ENCODE results near the gene CAMTA1.

CAMTA1 gene

GRCh38 chr1:7783178-7783711, 998.0 kb downstream of the CAMTA1 start:
- Histone ChIP-seq H2AK5ac (ENCODE audit: low read length) (no peak overlapping the region), H2BK12ac (ENCODE audit: low read length) (no peak overlapping the region), H3K4me1 (ENCODE audit: control insufficient read depth in 1 of 2, insufficient read depth in 2 of 2, low read length in 2 of 2) (peaks cover 5 to 8% of the 10 kb centered on the region in 2 experiments), H2AFZ (ENCODE audit: insufficient read depth, low read length, poor library complexity) (peak overlapping the region; percentile 66), H3K79me1 (ENCODE audit: low read length) (peaks cover 6% of the 10 kb centered on the region), H3K36me3 (ENCODE audit: control insufficient read depth in 1 of 2, insufficient read depth in 2 of 2, low read length in 2 of 2) (peaks cover under 1 to 13% of the 10 kb centered on the region in 2 experiments), H4K12ac (ENCODE audit: low read depth, low read length) (no peak overlapping the region), H2BK5ac (ENCODE audit: low read depth, low read length, poor library complexity) (no peak overlapping the region), H3K9me3 (ENCODE audit: insufficient read depth, low read depth, low read length) (peaks cover 5% of the 10 kb centered on the region), H2BK120ac (ENCODE audit: insufficient read depth, low read length, poor library complexity) (peak overlapping the region; percentile 22), H3K27me3 (ENCODE audit: insufficient read depth, low read length) (peaks cover 3% of the 10 kb centered on the region), H3K9ac (ENCODE audit: low read length) (peak overlapping the region; percentile 19), H3K4ac (ENCODE audit: low read depth, low read length) (no peak overlapping the region), H3K4me3 (ENCODE audit: low read depth, low read length) (peak overlapping the region; percentile 68), H3K14ac (ENCODE audit: low read length) (peak overlapping the region; percentile 60), H3K27ac (ENCODE audit: low read depth, low read length) (no peak overlapping the region), H3K79me2 (ENCODE audit: control insufficient read depth, insufficient read depth, low read length, poor library complexity) (peaks cover 2% of the 10 kb centered on the region), H3K18ac (ENCODE audit: low read length) (no peak overlapping the region), H3K4me2 (ENCODE audit: low read length) (peak overlapping the region; percentile 93), H4K91ac (ENCODE audit: low read depth, low read length) (no peak overlapping the region), H3K23ac (ENCODE audit: low read length) (no peak overlapping the region), H4K8ac (ENCODE audit: low read depth, low read length) (peak overlapping the region; percentile 74)
- peak; percentile 42 to 44 for DNase-seq
- WGBS (ENCODE audit: extremely low coverage, insufficient coverage, insufficient read length), result no CpG with 5 or more reads among the region's 34 CpGs

DNA sequence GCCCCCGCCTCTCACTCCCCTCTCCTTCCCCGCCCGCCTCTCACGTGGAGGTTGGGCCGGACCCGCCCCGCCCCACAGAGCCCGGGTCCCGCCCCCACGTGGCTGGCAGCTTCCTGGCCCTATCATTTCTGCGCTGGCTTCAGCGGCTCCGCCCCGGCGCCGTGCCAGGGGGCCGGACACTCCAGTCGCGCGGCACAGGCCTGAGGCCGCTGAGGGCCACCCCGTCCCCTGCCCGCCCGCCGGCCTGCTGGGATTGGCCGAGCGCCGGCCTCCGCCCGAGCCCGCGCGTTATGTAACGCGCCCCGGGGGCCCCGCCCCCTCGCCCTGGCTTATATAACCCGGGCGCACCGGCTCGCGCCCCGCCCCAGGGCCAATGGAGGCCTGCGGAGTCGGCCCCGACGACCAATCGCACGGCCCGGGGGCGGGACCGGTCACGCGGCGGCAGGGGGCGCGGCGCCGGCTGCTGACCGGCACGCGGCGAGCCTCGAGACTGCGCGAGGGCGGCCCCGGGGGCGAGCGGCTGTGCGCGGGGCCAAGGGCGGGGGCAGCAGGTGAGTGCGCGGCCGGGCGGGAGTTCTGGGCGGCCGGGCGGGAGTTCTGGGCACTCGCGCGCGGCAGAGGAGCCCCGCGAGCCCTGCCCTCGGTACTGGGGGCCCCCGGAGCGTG, 998.7 kb downstream of the CAMTA1 start, which contains the start of gene PER3:
Gene PER3 (plus strand): TSS at position 466 of the 666 bp plus-strand sequence. CDS start 587 bp downstream, outside the sequence.
- Histone ChIP-seq H4K91ac (ENCODE audit: low read depth, low read length) (peak within 1 kb of the TSS; percentile 84), H3K4me1 (ENCODE audit: control insufficient read depth in 1 of 2, insufficient read depth in 2 of 2, low read length in 2 of 2) (peaks cover 5 to 8% of the 10 kb centered on the region in 2 experiments), H3K9me3 (ENCODE audit: insufficient read depth, low read depth, low read length) (peaks cover 5% of the 10 kb centered on the region), H3K27ac (ENCODE audit: low read depth, low read length) (no peak within 1 kb of the TSS), H4K12ac (ENCODE audit: low read depth, low read length) (no peak within 1 kb of the TSS), H3K18ac (ENCODE audit: low read length) (peak within 1 kb of the TSS; percentile 43), H2AK5ac (ENCODE audit: low read length) (no peak within 1 kb of the TSS), H2BK5ac (ENCODE audit: low read depth, low read length, poor library complexity) (peak within 1 kb of the TSS; percentile 57), H4K8ac (ENCODE audit: low read depth, low read length) (peak within 1 kb of the TSS; percentile 74), H3K79me2 (ENCODE audit: control insufficient read depth, insufficient read depth, low read length, poor library complexity) (peaks cover 2% of the 10 kb centered on the region), H3K4ac (ENCODE audit: low read depth, low read length) (no peak within 1 kb of the TSS), H3K9ac (ENCODE audit: low read length) (peak within 1 kb of the TSS; percentile 19), H3K36me3 (ENCODE audit: control insufficient read depth in 1 of 2, insufficient read depth in 2 of 2, low read length in 2 of 2) (peaks cover 0 to 9% of the 10 kb centered on the region in 2 experiments), H2BK120ac (ENCODE audit: insufficient read depth, low read length, poor library complexity) (peak within 1 kb of the TSS; percentile 22), H2BK12ac (ENCODE audit: low read length) (peak within 1 kb of the TSS; percentile 67), H3K4me2 (ENCODE audit: low read length) (peak within 1 kb of the TSS; percentile 93), H3K23ac (ENCODE audit: low read length) (no peak within 1 kb of the TSS), H3K14ac (ENCODE audit: low read length) (peak within 1 kb of the TSS; percentile 60), H3K79me1 (ENCODE audit: low read length) (peaks cover 6% of the 10 kb centered on the region), H2AFZ (ENCODE audit: insufficient read depth, low read length, poor library complexity) (peak within 1 kb of the TSS; percentile 74), H3K27me3 (ENCODE audit: insufficient read depth, low read length) (peaks cover 3% of the 10 kb centered on the region), H3K4me3 (ENCODE audit: low read depth, low read length) (peak within 1 kb of the TSS; percentile 68)
- DNase-seq, result peak; percentile 96 to 97
- no CpG with 5 or more reads among the region's 90 CpGs for WGBS (ENCODE audit: extremely low coverage, insufficient coverage, insufficient read length)

- DNase-seq, result no peak
- Histone ChIP-seq H3K9me3 (ENCODE audit: insufficient read depth, low read depth, low read length) (peaks cover 5% of the 10 kb centered on the region), H2AFZ (ENCODE audit: insufficient read depth, low read length, poor library complexity) (peak overlapping the region; percentile 74), H3K4me1 (ENCODE audit: control insufficient read depth in 1 of 2, insufficient read depth in 2 of 2, low read length in 2 of 2) (peaks cover 5 to 8% of the 10 kb centered on the region in 2 experiments), H2AK5ac (ENCODE audit: low read length) (no peak overlapping the region), H3K79me1 (ENCODE audit: low read length) (peaks cover 6% of the 10 kb centered on the region), H2BK120ac (ENCODE audit: insufficient read depth, low read length, poor library complexity) (no peak overlapping the region), H3K36me3 (ENCODE audit: control insufficient read depth in 1 of 2, insufficient read depth in 2 of 2, low read length in 2 of 2) (peaks cover 0 to 7% of the 10 kb centered on the region in 2 experiments), H4K91ac (ENCODE audit: low read depth, low read length) (peak overlapping the region; percentile 84), H4K8ac (ENCODE audit: low read depth, low read length) (peak overlapping the region; percentile 39), H2BK12ac (ENCODE audit: low read length) (peak overlapping the region; percentile 67), H2BK5ac (ENCODE audit: low read depth, low read length, poor library complexity) (peak overlapping the region; percentile 57), H3K27me3 (ENCODE audit: insufficient read depth, low read length) (peaks cover 3% of the 10 kb centered on the region), H3K79me2 (ENCODE audit: control insufficient read depth, insufficient read depth, low read length, poor library complexity) (peaks cover 2% of the 10 kb centered on the region), H3K14ac (ENCODE audit: low read length) (peak overlapping the region; percentile 56), H3K4me2 (ENCODE audit: low read length) (peak overlapping the region; percentile 53), H3K23ac (ENCODE audit: low read length) (no peak overlapping the region), H3K27ac (ENCODE audit: low read depth, low read length) (no peak overlapping the region), H3K4me3 (ENCODE audit: low read depth, low read length) (peak overlapping the region; percentile 49), H4K12ac (ENCODE audit: low read depth, low read length) (no peak overlapping the region), H3K9ac (ENCODE audit: low read length) (no peak overlapping the region), H3K18ac (ENCODE audit: low read length) (peak overlapping the region; percentile 43), H3K4ac (ENCODE audit: low read depth, low read length) (no peak overlapping the region)
- no CpG with 5 or more reads among the region's 52 CpGs for WGBS (ENCODE audit: extremely low coverage, insufficient coverage, insufficient read length)
Measured at GRCh38 chr1:7784492-7785071, 999.3 kb downstream of the CAMTA1 start.

- Histone ChIP-seq H3K9me3 (ENCODE audit: insufficient read depth, low read depth, low read length) (peaks cover 5% of the 10 kb centered on the region), H3K79me2 (ENCODE audit: control insufficient read depth, insufficient read depth, low read length, poor library complexity) (peaks cover 2% of the 10 kb centered on the region), H4K8ac (ENCODE audit: low read depth, low read length) (no peak overlapping the region), H2AFZ (ENCODE audit: insufficient read depth, low read length, poor library complexity) (no peak overlapping the region), H3K4me3 (ENCODE audit: low read depth, low read length) (no peak overlapping the region), H3K4me1 (ENCODE audit: control insufficient read depth in 1 of 2, insufficient read depth in 2 of 2, low read length in 2 of 2) (peaks cover 5 to 8% of the 10 kb centered on the region in 2 experiments), H3K4me2 (ENCODE audit: low read length) (no peak overlapping the region), H2BK5ac (ENCODE audit: low read depth, low read length, poor library complexity) (no peak overlapping the region), H4K12ac (ENCODE audit: low read depth, low read length) (no peak overlapping the region), H3K9ac (ENCODE audit: low read length) (no peak overlapping the region), H3K27me3 (ENCODE audit: insufficient read depth, low read length) (peaks cover 3% of the 10 kb centered on the region), H4K91ac (ENCODE audit: low read depth, low read length) (no peak overlapping the region), H3K27ac (ENCODE audit: low read depth, low read length) (no peak overlapping the region), H2AK5ac (ENCODE audit: low read length) (no peak overlapping the region), H3K36me3 (ENCODE audit: control insufficient read depth in 1 of 2, insufficient read depth in 2 of 2, low read length in 2 of 2) (peaks cover 0 to 6% of the 10 kb centered on the region in 2 experiments), H2BK120ac (ENCODE audit: insufficient read depth, low read length, poor library complexity) (no peak overlapping the region), H3K18ac (ENCODE audit: low read length) (no peak overlapping the region), H3K4ac (ENCODE audit: low read depth, low read length) (no peak overlapping the region), H3K14ac (ENCODE audit: low read length) (no peak overlapping the region), H3K79me1 (ENCODE audit: low read length) (peaks cover 6% of the 10 kb centered on the region), H2BK12ac (ENCODE audit: low read length) (no peak overlapping the region), H3K23ac (ENCODE audit: low read length) (no peak overlapping the region)
- no peak for DNase-seq
- no CpG with 5 or more reads among the region's 7 CpGs for WGBS (ENCODE audit: extremely low coverage, insufficient coverage, insufficient read length)
Measured at GRCh38 chr1:7785108-7785507, 999.9 kb downstream of the CAMTA1 start.
